ENCODE data around the gene KIF26A.

GRCh38 chr14:104226421-104227383, 88.3 kb downstream of the KIF26A start:
- TF ChIP-seq CTCF (IDR thresholded peaks at IDR 0.05) (no peak), EP300 (IDR thresholded peaks at IDR 0.05) (no peak), POLR2A (IDR thresholded peaks at IDR 0.05) (no peak)

All from stomach (tissue), 4 donors.